RCC 7860 (cell line): ENCODE data around the gene CCDC102B.
"Not testable (repeated sequence)": the region's sequence is repeated elsewhere in the genome, so short reads cannot be mapped to it uniquely, and the experiment has no call there.

Experiments used
- DNase-seq: peaks from one replicate; pipeline ENCODE4 v3.0.0-alpha.2; 2015; ENCODE audit warnings: low spot score
- FAIRE-seq: peaks from 2 replicates; lab custom pipeline; 2012; peaks lifted over from hg19 to GRCh38; lab: Jason Lieb, UNC

Gene CCDC102B

DNA sequence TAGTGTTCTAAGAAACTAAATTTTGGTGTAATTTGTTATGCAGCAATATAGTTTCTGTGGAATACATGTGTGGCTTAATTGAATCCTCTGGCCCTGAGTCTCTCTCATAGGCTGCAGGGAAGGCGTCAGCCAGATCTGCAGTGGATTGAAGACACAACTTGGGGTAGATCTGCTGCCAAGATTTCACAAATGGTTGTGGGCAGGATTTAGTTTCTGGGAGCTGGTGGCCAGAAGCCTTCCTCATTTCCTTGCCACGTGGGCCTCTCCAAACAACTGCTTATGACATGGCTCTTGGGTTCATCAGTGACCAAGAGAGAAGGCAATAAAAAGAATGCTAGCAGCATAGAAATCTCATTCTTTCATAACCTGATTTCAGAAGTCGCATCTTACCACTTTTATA lies 28.2 kb downstream of the CCDC102B start:
- no peak for FAIRE-seq

GRCh38 chr18:68830256-68831045 lies 32.6 kb downstream of the CCDC102B start:
- DNase-seq, result no peak
- FAIRE-seq, result no peak

More for the DNA sequence above, 28.2 kb downstream of the CCDC102B start:
- DNase-seq, result no peak

DNA sequence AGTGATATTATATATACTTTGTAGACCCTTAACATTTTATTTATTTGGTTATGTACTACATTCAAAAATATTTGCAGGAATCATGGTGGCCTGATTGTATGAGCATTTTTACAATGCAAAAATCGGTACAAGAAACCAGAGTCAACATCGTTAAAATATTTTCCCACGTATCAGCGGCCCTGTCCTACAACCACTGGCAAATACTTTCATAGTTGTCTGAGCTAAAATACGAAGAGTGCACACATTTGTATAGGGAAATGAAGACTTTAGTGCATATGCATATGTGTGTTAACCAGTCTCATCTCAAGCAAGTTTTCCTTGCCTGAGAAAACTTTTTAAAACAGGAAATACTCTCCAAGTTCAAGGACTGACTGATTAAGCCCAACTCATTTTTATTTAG lies 35.9 kb downstream of the CCDC102B start:
- no peak for DNase-seq
- no peak for FAIRE-seq

DNA sequence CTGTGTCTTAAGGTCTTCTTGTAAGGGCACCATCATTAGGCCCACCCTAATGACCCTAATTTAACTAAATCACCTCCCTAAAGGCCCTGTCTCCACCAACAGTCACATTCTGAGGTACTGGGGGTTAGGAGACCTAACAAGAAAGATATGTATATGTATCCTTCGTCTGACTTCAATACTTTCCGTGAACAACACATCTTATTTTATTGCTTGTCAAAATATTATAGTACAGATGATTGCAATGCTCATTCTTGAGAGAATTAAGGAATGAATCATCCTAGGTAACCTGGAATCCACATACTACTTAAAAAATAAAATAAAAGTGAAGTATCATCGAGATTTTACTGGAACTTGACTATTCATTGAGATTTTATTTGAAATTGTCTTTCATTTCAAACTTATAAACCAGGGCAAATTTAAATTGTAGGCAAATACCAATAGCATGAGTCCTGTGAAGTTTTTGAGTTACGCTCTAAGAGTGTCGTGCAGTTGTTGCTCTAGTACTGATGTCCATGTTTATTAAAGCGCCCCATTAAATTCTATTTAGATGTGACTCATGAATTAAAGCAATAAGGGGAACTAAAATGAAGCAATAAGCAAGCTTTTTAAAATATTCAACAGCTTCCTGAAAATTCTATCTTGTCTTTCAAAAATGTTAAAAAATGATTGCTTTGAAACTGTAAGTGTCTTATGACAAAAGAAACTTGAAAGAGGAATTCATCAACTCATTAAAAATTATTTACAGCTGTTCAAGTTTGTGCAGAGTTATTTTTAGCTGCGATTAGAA lies 40.0 kb downstream of the CCDC102B start:
- no peak for FAIRE-seq

GRCh38 chr18:68839701-68840100 lies 41.8 kb downstream of the CCDC102B start:
- FAIRE-seq, result no peak

More for the DNA sequence above, 40.0 kb downstream of the CCDC102B start:
- no peak for DNase-seq

GRCh38 chr18:68840554-68841263 lies 42.8 kb downstream of the CCDC102B start:
- peak; percentile 9 for DNase-seq
- FAIRE-seq, result peak; percentile 36

More at GRCh38 chr18:68839701-68840100, 41.8 kb downstream of the CCDC102B start:
- no peak for DNase-seq

- no peak for FAIRE-seq
- no peak for DNase-seq
These were observed 43.4 kb downstream of the CCDC102B start for GRCh38 chr18:68841301-68841700.

GRCh38 chr18:68842951-68843350 lies 45.1 kb downstream of the CCDC102B start:
- DNase-seq, result no peak
- FAIRE-seq, result no peak

DNA sequence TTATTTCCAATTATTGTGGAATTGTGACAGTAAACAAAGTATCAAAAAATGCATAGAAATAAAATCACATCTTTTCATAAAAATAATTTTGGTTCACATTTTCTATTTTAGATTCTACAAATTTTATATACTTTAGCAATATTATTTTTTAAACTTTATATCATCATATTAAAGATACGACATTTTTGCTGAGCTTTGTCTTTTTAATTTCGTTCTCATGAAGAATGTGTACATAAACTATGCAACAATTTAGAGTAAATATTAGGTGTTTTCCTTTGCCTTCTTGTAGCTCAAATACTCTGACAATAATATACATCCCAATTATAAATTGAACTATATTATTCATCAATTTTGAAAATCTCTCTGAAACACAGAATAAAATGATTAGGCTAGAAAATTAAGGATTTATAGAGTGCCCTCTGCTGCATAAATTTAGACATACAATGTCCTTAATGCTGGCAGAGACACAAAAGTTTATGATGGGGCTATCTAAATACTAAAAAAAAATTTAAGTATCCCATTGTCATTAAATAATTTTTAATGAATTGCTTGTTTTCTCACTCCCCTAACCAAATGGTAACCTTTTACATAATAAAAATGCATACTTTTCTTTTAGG lies 45.7 kb downstream of the CCDC102B start:
- DNase-seq (no peak), FAIRE-seq (no peak)

DNA sequence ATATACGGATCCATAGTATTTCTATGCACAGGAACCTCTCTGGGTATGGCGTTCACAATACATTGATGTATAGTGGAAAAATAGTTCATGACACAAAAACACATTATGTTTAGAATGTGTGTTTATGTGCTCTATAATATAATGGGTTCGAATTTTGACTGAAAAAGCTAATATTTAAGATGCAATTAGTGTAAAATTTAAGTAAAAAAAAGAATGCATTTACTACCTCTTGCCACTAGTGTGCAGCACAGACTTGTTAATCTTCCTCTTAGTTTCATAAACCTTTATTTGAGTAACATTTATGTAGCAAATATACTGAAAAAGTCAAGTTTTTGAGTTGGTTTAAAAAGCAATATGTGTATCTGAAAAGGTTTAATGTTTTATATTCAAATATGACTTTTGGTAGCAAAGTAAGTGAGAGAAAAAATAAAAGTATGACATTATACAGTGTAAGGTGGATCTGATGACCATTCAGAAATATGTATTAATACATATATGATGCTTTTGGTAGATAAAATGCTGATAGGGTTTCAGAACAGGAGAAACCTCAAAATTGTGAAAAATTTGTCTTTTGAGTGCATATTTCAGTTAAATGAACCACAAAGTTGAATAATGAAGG lies 49.4 kb downstream of the CCDC102B start:
- DNase-seq (no peak), FAIRE-seq (peak; percentile 41)

DNA sequence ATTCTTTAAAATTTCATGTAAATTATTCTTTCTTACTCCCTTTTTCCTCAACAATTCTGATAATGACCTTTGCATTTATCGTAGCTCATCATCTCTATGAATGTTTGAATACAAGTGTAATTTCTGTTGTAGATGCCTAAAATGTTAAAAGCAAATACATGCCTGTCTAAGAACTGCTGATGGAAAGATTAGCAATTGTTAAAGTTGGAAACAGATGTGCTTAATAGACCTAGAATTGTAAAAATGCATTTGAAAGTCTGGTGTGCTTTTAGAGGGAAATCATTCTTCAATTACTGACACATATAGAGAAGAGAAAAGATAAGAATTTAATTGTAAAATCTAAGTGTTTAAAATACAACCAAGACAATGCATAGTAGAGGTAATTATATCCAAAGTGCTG lies 50.4 kb downstream of the CCDC102B start:
- FAIRE-seq, result no peak

DNA sequence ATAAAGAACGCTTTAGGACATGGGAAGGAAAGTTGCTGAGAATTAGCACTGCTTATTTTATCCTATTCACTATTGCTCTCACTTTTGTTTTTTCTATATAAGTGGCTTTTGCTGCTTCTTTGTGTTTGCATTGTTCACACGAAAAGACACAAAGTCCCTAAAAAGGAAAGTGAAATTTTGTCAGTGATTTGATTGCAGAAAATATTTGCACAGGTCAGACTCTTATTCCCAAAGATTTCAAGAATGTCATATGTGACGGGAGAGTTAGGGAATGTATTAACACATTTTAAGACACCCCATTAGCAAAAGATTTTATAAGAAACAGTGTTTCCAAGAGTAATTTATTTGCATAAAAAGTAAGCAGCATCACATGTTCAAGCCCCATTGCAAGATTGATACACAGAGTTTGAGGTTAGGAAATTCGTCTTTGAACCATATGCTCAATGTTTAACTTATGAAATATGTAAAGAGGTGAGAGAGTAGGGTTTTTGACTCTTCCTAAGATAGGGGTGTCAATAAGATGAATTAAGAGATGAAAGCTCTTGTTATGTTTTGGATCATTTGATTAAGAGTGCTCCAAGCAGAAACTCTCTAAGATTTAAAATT lies 57.0 kb downstream of the CCDC102B start:
- FAIRE-seq (no peak), DNase-seq (no peak)

More for the DNA sequence above, 50.4 kb downstream of the CCDC102B start:
- no peak for DNase-seq

DNA sequence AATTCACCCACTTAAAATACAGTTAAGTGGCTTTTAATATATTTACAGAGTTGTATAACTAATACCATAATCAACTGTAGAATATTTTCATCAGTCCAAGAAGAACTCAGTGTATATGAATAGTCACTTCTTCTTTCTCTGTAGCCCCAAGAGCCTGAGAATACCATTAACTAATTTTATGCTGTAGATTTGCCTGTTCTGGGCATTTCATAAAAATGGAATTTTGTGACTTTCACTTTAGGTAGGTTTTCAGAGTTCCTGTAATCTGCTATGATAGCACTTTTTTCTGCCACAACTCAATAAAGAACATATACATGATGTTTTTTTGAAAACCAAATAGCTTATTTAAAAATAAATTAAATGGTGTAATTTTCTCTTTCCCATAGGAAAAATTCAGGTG lies 57.6 kb downstream of the CCDC102B start:
- DNase-seq (no peak), FAIRE-seq (no peak)

DNA sequence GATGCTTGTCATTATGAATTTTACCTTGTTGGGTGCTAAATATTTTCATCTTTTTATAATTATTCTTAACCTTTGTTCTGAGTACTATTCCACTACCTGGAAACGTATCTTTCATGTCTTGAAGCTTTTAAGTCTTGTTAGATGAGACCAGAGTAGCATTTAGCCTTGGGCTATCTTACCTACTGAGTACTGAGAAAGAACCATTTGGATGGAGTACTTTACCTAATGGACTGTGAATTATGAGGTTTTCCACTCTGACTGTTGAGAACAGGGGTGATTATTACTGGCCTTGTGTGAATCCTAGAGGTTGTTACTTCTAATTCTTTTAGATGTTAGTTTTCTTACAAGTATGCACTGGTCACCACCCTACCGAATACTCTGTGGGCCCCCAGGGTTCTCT lies 63.5 kb downstream of the CCDC102B start:
- no peak for DNase-seq
- no peak for FAIRE-seq

DNA sequence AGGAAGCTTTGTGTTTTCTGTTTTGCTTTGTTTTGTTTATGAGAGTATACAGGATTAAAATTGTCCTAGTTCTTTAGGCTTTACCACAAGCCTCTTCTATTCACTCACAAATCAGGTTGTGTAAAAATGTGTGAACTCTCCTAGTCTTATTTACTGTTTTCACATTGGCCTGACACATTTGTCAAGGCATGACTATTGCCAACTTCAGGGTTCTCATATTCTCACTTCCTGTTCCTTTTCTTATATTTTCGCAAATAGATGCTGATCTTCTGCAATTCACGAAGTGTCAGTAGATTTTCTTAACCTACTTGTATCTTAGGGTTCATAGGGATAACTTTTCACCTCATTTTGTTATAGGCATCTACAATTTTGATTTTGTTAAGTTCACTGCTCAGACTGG lies 67.1 kb downstream of the CCDC102B start:
- FAIRE-seq, result no peak
- no peak for DNase-seq

- DNase-seq (no peak), FAIRE-seq (no peak)
These were observed 67.6 kb downstream of the CCDC102B start for GRCh38 chr18:68865503-68865902.

DNA sequence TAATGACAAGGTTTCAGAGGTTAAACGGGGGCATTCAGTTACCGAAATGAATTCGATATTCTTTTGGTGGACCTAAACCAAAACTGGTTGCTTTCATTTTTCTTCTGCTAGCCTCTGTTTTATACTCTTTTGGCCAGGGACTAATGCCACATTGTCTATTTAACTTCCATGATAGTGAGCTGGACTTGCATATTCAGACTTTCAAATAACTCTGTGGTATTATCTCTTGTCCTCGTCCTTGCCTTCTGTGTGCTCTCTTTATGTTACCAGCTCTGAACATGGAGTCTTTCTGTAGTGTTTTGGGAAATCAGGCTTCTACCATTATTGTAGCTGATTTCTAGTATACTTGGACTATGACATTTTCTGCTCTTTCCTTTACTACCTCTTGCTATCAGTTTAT lies 75.1 kb downstream of the CCDC102B start:
- FAIRE-seq (no peak), DNase-seq (no peak)

GRCh38 chr18:68874361-68874760 lies 76.5 kb downstream of the CCDC102B start:
- FAIRE-seq (no peak), DNase-seq (no peak)

GRCh38 chr18:68879947-68880346 lies 82.1 kb downstream of the CCDC102B start:
- not testable (repeated sequence) for DNase-seq, FAIRE-seq

DNA sequence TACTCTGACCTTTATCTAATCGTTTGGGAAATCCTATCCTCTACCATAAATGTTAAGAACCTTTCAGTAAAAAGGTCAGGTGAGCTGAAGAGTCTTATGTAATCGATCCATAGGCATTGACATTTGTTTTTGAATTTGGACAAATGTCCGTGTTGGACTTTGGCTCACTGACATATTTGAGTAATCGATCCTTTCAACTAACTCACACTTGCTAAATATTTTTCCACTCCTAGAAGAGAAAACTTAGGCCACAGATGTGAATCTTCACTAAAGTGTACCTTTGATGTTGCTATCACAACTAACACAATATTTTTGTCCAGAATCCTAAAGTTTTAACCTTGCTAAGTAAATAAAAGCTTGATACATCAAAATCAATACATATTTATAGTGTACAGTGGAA lies 89.5 kb downstream of the CCDC102B start:
- FAIRE-seq (no peak), DNase-seq (no peak)
